ENCODE data around the gene TMEM52B.

DNA sequence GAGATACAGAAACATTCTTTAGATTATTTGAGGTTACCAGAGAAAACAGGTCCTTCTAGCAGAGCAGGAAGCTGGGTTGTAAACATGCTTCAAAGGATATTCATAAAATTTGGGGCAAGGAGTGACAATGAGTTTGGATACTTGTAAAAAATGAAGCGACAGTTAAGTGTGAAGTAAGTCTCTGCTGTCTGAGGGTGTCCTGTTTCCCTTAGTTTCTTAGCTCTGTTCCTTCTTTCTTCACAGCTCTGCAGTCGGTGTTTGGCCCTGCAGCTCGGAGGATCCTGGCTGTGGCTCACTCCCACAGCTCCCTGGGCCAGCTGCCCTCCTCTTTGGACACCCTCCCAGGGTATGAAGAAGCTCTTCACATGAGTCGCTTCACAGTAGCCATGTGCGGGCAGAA is 10.8 kb downstream of the TMEM52B start:
- TF ChIP-seq CTCF (IDR thresholded peaks at IDR 0.05 in 4 of 5, conservative IDR thresholded peaks at IDR 0.05 in 1 of 5) (no peak), POLR2A (IDR thresholded peaks at IDR 0.05) (no peak)
